NCI-H82 treated with DMSO at 0.1 percent for 48 hours (cell line): ENCODE data around the gene EMC10.
"Not testable (repeated sequence)": the region's sequence is repeated elsewhere in the genome, so short reads cannot be mapped to it uniquely, and the experiment has no call there.

Experiments
- DNase-seq: peaks from one replicate; lab custom pipeline; 2025; ENCODE audit not compliant: unreplicated experiment; lab: John Stamatoyannopoulos, UW

EMC10 gene

GRCh38 chr19:50476224-50476906 lies at the start of gene EMC10, which contains the start of gene GARIN5A:
Gene EMC10, plus strand, starts transcription at chr19:50476507. Its CDS starts 38 bp downstream, at chr19:50476545.
Gene GARIN5A, minus strand, starts transcription at chr19:50476848. Its CDS starts 460 bp downstream, at chr19:50476388.
- DNase-seq, result peak; percentile 40

- no peak for DNase-seq
Measured at GRCh38 chr19:50427318-50427925, 48.9 kb upstream of the EMC10 start.

DNA sequence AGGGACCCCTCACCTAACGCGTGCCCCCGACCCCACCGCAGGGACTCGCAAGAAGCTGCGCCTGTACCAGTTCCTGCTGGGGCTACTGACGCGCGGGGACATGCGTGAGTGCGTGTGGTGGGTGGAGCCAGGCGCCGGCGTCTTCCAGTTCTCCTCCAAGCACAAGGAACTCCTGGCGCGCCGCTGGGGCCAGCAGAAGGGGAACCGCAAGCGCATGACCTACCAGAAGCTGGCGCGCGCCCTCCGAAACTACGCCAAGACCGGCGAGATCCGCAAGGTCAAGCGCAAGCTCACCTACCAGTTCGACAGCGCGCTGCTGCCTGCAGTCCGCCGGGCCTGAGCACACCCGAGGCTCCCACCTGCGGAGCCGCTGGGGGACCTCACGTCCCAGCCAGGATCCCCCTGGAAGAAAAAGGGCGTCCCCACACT lies 48.3 kb upstream of the EMC10 start:
- no peak for DNase-seq

- DNase-seq, result no peak
Measured at GRCh38 chr19:50428772-50429463, 47.4 kb upstream of the EMC10 start.

GRCh38 chr19:50430888-50431342 lies 45.4 kb upstream of the EMC10 start:
- no peak for DNase-seq

DNA sequence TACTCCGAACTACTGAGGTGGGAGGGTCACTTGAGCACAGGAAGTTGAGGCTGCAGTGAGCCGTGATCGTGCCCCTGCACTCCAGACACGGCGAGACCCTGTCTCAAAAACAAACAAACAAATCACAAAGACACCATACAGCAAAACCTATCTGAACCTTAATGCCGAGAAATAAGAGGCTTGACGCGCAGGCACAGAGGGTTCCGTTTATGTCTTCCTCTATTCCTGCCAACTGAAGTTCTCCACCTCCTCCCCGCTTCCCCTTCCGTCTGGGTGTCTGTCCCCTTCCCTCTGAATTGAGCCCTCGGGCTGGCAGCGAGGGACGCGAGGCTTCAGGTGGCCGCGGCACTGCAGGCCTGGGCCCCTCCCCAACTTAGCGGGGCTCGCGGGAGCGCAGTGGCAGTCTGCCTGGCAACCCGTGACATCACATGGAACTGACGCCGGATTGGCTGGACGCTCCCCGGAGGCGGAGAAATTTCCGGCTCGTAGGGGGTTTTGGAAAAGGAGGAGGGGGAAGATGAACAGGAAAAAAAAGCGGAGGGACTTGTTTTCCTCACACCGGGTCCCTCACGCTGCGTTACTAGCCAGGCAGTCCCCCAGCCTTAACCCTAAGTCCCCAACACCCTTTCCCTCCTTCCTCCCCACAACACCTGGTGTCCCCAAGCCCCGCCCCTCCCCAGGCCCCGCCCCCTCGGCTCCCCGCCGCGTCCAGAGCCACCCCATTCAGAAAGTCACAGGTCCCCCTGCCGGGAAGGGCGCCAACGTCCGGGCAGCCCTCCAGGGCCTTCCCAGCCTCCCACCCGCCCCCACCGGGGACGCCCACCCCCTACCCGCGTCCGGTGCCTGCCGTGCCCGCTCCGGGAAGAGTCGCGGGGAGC lies 44.7 kb upstream of the EMC10 start:
- peak; percentile 37 for DNase-seq

GRCh38 chr19:50432221-50433028 lies 43.9 kb upstream of the EMC10 start, which contains the start of gene MYBPC2:
Gene MYBPC2, plus strand, starts transcription at chr19:50432892. Its CDS starts 62 bp downstream, at chr19:50432954.
- no peak for DNase-seq

GRCh38 chr19:50433201-50434180 lies 42.8 kb upstream of the EMC10 start:
- no peak for DNase-seq

DNA sequence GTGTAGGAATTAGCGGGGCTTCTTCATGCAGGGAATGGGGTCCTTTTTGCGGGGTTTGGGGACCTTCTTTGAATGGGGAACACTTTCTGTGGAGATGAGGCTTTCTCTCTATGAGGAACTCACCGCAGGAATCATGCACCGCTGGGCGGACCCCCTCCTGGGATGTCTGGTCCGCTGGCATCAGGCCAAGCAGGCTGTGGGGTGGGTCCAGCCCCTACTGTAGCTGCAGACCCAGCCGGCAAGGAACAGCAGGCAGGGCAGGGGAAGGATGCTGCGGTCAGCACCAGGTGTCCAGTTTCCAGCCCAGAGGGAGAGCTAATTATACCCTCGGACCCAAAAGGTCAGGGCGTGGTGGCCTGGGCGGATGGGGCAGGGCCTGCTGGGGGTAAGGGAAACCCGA lies 41.8 kb upstream of the EMC10 start:
- DNase-seq, result no peak

DNA sequence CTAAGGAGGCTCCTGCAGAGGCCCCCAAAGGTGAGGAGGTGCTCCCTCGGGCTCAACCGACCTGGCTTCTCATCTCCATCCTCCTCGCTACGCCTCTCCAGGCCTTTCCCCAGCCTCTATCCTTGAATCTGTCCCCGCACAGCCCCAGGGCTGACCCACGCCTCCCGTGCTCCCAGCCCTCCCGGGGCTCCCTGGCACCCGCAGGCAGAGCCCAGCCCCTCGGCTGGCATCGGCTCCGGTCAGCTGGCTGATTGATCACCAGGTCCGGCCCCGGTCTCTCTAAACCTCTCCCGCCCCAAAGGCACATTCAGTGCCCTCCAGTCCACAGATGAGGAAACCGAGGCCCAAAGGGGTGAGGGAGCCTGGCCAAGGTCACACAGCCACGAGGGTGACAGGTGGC lies 41.1 kb upstream of the EMC10 start:
- DNase-seq, result no peak

DNA sequence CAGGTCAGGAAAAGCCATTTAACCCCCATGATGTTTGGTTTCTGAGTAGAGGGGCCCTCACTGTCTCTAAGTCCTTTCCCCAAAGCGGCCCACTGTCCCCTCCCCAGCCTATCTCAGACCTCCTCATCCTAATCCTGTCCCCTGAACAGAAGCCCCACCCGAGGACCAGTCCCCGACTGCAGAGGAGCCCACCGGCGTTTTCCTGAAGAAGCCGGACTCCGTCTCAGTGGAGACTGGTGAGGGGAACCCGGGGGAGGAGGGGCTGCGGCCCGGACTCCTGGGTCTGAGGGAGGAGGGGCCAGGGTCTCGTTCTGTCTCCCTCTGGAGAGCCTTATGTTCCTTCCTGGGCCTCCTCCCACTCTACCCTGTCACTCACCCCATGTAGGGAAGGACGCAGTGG lies 40.7 kb upstream of the EMC10 start:
- DNase-seq, result no peak

DNA sequence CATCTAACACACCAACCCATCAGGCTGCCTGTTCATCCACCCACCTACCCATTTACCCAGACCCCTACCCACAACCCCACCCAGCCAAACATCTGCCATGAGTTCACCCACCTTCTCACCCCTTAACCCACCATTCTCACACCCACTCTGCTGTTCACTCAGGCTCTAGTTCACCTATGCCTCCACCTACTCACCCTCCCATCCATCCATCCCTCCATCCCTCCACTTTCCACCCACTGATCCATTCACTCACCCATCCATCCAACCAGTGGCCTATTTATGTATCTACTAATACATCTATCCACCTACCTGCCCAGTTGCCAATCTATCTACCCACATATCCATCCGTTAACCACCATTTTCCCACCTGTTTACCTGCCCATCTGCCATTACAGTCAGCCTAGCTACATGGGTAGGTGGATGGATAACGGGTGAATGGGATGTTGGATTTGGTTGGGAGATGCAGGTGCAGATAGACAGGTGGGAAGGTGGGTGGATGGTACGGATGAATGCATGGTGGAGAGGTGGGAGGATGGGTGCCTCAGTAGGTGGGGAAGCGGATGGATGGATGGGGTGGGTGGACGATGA lies 38.4 kb upstream of the EMC10 start:
- DNase-seq, result no peak

GRCh38 chr19:50439130-50439529 lies 37.2 kb upstream of the EMC10 start:
- not testable (repeated sequence) for DNase-seq

GRCh38 chr19:50444059-50444458 lies 32.2 kb upstream of the EMC10 start:
- no peak for DNase-seq

- no peak for DNase-seq
Measured at GRCh38 chr19:50447053-50447452, 29.3 kb upstream of the EMC10 start.

DNA sequence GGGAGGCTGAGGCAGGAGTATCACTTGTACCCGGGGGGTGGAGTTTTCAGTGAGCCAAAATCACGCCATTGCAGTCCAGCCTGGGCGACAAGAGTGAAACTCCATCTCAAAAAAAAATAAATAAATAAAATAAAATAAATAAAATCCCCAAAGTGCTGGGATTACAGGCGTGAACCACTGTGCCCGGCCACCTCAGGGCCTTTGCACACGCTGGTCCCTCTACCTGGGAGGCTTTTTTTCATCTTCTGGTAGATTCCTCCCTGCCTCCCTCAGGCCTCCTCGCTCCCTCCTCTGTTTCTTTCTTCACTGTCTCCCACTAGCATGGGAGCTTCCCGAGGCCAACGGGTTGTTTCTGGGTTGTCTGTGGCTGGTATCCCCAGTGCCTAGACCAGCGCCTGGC lies 28.6 kb upstream of the EMC10 start:
- DNase-seq, result no peak

DNA sequence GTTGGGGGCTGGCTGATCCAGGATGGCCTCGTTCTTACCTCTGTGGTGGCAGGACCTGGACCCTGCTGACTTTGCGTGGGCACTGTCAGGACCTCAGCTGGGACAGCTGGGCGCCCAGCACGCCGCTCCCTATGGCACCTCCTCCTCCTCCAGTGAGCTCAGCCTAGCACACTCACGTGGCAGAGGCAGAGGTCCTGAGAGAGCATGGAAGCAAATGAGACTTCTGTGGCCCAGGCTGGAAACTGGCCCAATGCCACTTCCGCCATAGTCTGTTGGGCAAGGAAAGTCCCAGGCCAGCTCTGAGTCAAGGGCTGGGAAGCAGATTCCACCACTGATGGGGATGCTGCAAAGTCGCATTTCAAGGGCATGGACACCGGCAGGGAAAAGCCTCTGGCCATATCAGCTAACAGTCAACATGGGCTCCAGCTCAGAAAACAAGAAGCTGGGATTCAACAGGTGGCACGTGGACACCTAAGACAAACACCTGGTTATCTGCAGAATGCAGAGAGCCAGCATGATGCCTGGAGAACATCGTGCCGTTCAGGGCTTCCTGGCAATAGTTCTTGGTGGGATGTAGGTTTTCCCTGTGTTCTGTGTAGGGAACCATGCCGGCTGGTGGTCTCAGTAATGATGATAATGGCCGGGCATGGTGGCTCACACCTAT lies 26.9 kb upstream of the EMC10 start:
- DNase-seq, result no peak
